A204.1 (cell line): ENCODE measurements around the gene SHANK3.

Experiments used
- FAIRE-seq: peaks from 2 replicates; lab custom pipeline; 2012; peaks lifted over from hg19 to GRCh38; lab: Jason Lieb, UNC

Gene SHANK3

GRCh38 chr22:50699756-50700386, 27.2 kb downstream of the SHANK3 start:
- FAIRE-seq: no peak

GRCh38 chr22:50700387-50701075, 27.9 kb downstream of the SHANK3 start:
- no peak for FAIRE-seq

GRCh38 chr22:50701076-50701419, 28.4 kb downstream of the SHANK3 start:
- no peak for FAIRE-seq

- FAIRE-seq: no peak
Measured at GRCh38 chr22:50701428-50702154, 29.0 kb downstream of the SHANK3 start.

GRCh38 chr22:50702261-50702671, 29.6 kb downstream of the SHANK3 start:
- no peak for FAIRE-seq

GRCh38 chr22:50702821-50703725, 30.4 kb downstream of the SHANK3 start:
- no peak for FAIRE-seq

GRCh38 chr22:50703726-50704509, 31.3 kb downstream of the SHANK3 start:
- no peak for FAIRE-seq

- FAIRE-seq: no peak
Measured at GRCh38 chr22:50704510-50705218, 32.0 kb downstream of the SHANK3 start.

- no peak for FAIRE-seq
Measured at GRCh38 chr22:50705219-50705691, 32.6 kb downstream of the SHANK3 start.

GRCh38 chr22:50705851-50706351, 33.3 kb downstream of the SHANK3 start:
- no peak for FAIRE-seq

GRCh38 chr22:50706481-50707125, 34.0 kb downstream of the SHANK3 start:
- no peak for FAIRE-seq

GRCh38 chr22:50708474-50708873, 35.9 kb downstream of the SHANK3 start:
- FAIRE-seq: no peak

GRCh38 chr22:50708996-50709395, 36.4 kb downstream of the SHANK3 start:
- FAIRE-seq: no peak

- no peak for FAIRE-seq
Measured at GRCh38 chr22:50710221-50710620, 37.6 kb downstream of the SHANK3 start.

GRCh38 chr22:50710886-50711285, 38.3 kb downstream of the SHANK3 start:
- FAIRE-seq: no peak

- FAIRE-seq: no peak
Measured at GRCh38 chr22:50711446-50712340, 39.1 kb downstream of the SHANK3 start.

- FAIRE-seq: no peak
Measured at GRCh38 chr22:50712341-50713007, 39.9 kb downstream of the SHANK3 start.

- FAIRE-seq: no peak
Measured at GRCh38 chr22:50713008-50713385, 40.4 kb downstream of the SHANK3 start.
